HCT116 (cell line): ENCODE results near the gene SEPTIN2. TPM values are rescaled to one million over a fixed set of nuclear protein-coding genes. Genes with fewer than 3 reads are reported as not detected.

ENCODE experiments used
- ATAC-seq: fragments of 200-7000 bp; cut with Tn5 transposase; 2 replicates; pipeline ENCODE4 v1.9.1; 2020; ENCODE audit warnings: mild to moderate bottlenecking, moderate library complexity
- BruUV-seq: library from RNA; stranded (reverse); fragments of 400-500 nt; replicated peaks from 2 replicates; lab custom pipeline; 2021; lab: Mats Ljungman, UMichigan
- CTCF ChIA-PET: fragments of 300-600 bp; sonication (Branson Sonifier 250); formaldehyde crosslinking; loops from one replicate; lab custom pipeline; 2021; ENCODE audit warnings: antibody characterized with exemption; lab: Charles Lee
- POLR2A ChIA-PET: fragments of 300-600, 350-600 bp; sonication (Branson Sonifier 250); formaldehyde crosslinking; loops from one replicate; lab custom pipeline; 2021; ENCODE audit warnings: antibody characterized with exemption; lab: Charles Lee
- RAD21 ChIA-PET, 2 experiments: fragments of 300-600 bp; sonication (Branson Sonifier 250); formaldehyde crosslinking; loops; one replicate each; lab custom pipeline; 2023; ENCODE audit warnings: low total read pairs in 2 of 2; ENCODE audit not compliant: uncharacterized antibody in 2 of 2, unreplicated experiment in 2 of 2, low non-redundant PET in 1 of 2; lab: Charles Lee
- DNase-seq: peaks from one replicate; pipeline ENCODE4 v3.0.0-alpha.2; 2010; ENCODE audit warnings: low read depth, low spot score
- H2AFZ ChIP-seq: fragments of 200-600 bp; shearing (Covaris generic), sonication (generic); 2 replicates; pipeline ENCODE4 v1.6.1; 2017; ENCODE audit warnings: low read depth, mixed run types, mixed read lengths, antibody characterized with exemption, low read length; ENCODE audit not compliant: poor library complexity, severe bottlenecking
- H3K27ac ChIP-seq: 2 replicates; pipeline ENCODE4 v1.5.1; 2012; ENCODE audit warnings: low read depth, low read length
- H3K27me3 ChIP-seq: fragments of 200-600 bp; sonication (generic); 2 replicates; pipeline ENCODE4 v1.6.1; 2016; ENCODE audit warnings: mixed run types, low read length, mixed read lengths; ENCODE audit not compliant: insufficient read depth
- H3K36me3 ChIP-seq, 2 experiments: fragments of 200-500 bp in 1 of 2; fragments of 200-600 bp in 1 of 2; sonication (Bioruptor generic) in 1 of 2; sonication (generic) in 1 of 2; 2 replicates each; pipeline versions ENCODE4 v1.5.1 to v1.6.1; 2014 to 2016; ENCODE audit warnings: low read length in 2 of 2, inconsistent platforms in 1 of 2, mixed read lengths in 1 of 2, mixed run types in 1 of 2; ENCODE audit not compliant: insufficient read depth in 2 of 2, control insufficient read depth in 1 of 2
- H3K4me1 ChIP-seq, 2 experiments: fragments of 200-600 bp in 1 of 2; sonication (generic) in 1 of 2; 2 replicates each; pipeline versions ENCODE4 v1.5.1 to v1.6.1; 2012 to 2017; ENCODE audit warnings: low read length in 2 of 2, inconsistent platforms in 1 of 2, mild to moderate bottlenecking in 1 of 2, mixed read lengths in 1 of 2, mixed run types in 1 of 2, moderate library complexity in 1 of 2; ENCODE audit not compliant: insufficient read depth in 2 of 2, control insufficient read depth in 1 of 2
- H3K4me2 ChIP-seq: fragments of 200-600 bp; sonication (generic); 2 replicates; pipeline ENCODE4 v1.6.1; 2017; ENCODE audit warnings: mixed run types, low read length, mixed read lengths
- H3K4me3 ChIP-seq, 2 experiments: fragments of 200-600 bp in 1 of 2; sonication (generic) in 1 of 2; replicated peaks in 1 of 2; 2 replicates each; pipeline ENCODE4 v1.5.1; 2011 to 2016; ENCODE audit warnings: low read length in 2 of 2, control low read depth in 1 of 2, low read depth in 1 of 2, mild to moderate bottlenecking in 1 of 2, mixed read lengths in 1 of 2, mixed run types in 1 of 2
- H3K79me2 ChIP-seq: fragments of 200-600 bp; sonication (generic); 2 replicates; pipeline ENCODE4 v1.6.1; 2017; ENCODE audit warnings: mild to moderate bottlenecking, mixed run types, low read length, moderate library complexity, mixed read lengths; ENCODE audit not compliant: insufficient read depth
- H3K9ac ChIP-seq: fragments of 200-600 bp; sonication (generic); 2 replicates; pipeline ENCODE4 v1.6.1; 2016; ENCODE audit warnings: low read length, mixed read lengths
- H3K9me2 ChIP-seq: fragments of 200-600 bp; sonication (generic), shearing (Covaris generic); 2 replicates; pipeline ENCODE4 v1.6.1; 2017; ENCODE audit warnings: mixed run types, mild to moderate bottlenecking, moderate library complexity; ENCODE audit not compliant: insufficient read depth
- H3K9me3 ChIP-seq, 2 experiments: fragments of 200-500 bp in 1 of 2; fragments of 200-600 bp in 1 of 2; sonication (Bioruptor generic) in 1 of 2; sonication (generic) in 1 of 2; 2 replicates each; pipeline ENCODE4 v1.6.1; 2014 to 2017; ENCODE audit warnings: low read length in 2 of 2, mixed read lengths in 2 of 2, inconsistent platforms in 1 of 2, low read depth in 1 of 2, mild to moderate bottlenecking in 1 of 2, mixed run types in 1 of 2, moderate library complexity in 1 of 2; ENCODE audit not compliant: control insufficient read depth in 1 of 2, insufficient read depth in 1 of 2
- H4K20me1 ChIP-seq: fragments of 200-600 bp; sonication (generic), shearing (Covaris generic); 2 replicates; pipeline ENCODE4 v1.6.1; 2017; ENCODE audit warnings: mixed run types, mild to moderate bottlenecking, moderate library complexity; ENCODE audit not compliant: insufficient read depth
- ATF3 ChIP-seq: IDR thresholded peaks from 2 replicates; pipeline ENCODE4 v1.6.1; 2012
- CBX3 ChIP-seq: IDR thresholded peaks from 2 replicates; pipeline ENCODE4 v1.6.1; 2012; ENCODE audit warnings: low read depth
- CTCF ChIP-seq, 3 experiments: fragments of 200-600 bp in 1 of 3; sonication (generic) in 1 of 3; IDR thresholded peaks in 2 of 3; conservative IDR thresholded peaks in 1 of 3; 2 replicates each; pipeline ENCODE4 v1.5.1; 2012 to 2017; ENCODE audit warnings: low read depth in 2 of 3, low read length in 2 of 3, antibody characterized with exemption in 1 of 3, borderline replicate concordance in 1 of 3, control low read depth in 1 of 3, mild to moderate bottlenecking in 1 of 3, mixed read lengths in 1 of 3, mixed run types in 1 of 3, moderate library complexity in 1 of 3; ENCODE audit not compliant: insufficient read depth in 1 of 3
- EZH2 ChIP-seq: fragments of 200-600 bp; sonication (generic); IDR thresholded peaks from 2 replicates; pipeline ENCODE4 v1.6.1; 2017; ENCODE audit warnings: antibody characterized with exemption, mixed run types
- EZH2phosphoT487 ChIP-seq: fragments of 200-600 bp; IDR thresholded peaks from 2 replicates; pipeline ENCODE4 v1.6.1; 2018; ENCODE audit warnings: antibody characterized with exemption, borderline replicate concordance
- FOSL1 ChIP-seq: IDR thresholded peaks from 2 replicates; pipeline ENCODE4 v1.6.1; 2012; ENCODE audit warnings: low read depth
- JUND ChIP-seq: IDR thresholded peaks from 2 replicates; pipeline ENCODE4 v1.6.1; 2012
- POLR2A ChIP-seq: IDR thresholded peaks from 2 replicates; pipeline ENCODE4 v1.7.0; 2011; ENCODE audit warnings: borderline replicate concordance; ENCODE audit not compliant: insufficient read depth, insufficient read length; ENCODE audit errors: extremely low read depth
- POLR2AphosphoS5 ChIP-seq: IDR thresholded peaks from 2 replicates; pipeline ENCODE4 v1.6.1; 2011; ENCODE audit warnings: mild to moderate bottlenecking, low read depth, low read length, moderate library complexity
- RAD21 ChIP-seq: IDR thresholded peaks from 2 replicates; pipeline ENCODE4 v1.6.1; 2012; ENCODE audit warnings: low read depth, mild to moderate bottlenecking
- REST ChIP-seq: IDR thresholded peaks from 2 replicates; pipeline ENCODE4 v1.6.1; 2012; ENCODE audit warnings: low read depth
- SIN3A ChIP-seq: IDR thresholded peaks from 2 replicates; pipeline ENCODE4 v1.6.1; 2012; ENCODE audit warnings: low read depth
- SP1 ChIP-seq: IDR thresholded peaks from 2 replicates; pipeline ENCODE4 v1.6.1; 2012; ENCODE audit warnings: low read depth
- SRF ChIP-seq: IDR thresholded peaks from 2 replicates; pipeline ENCODE4 v1.6.1; 2012; ENCODE audit warnings: low read depth
- ZBTB33 ChIP-seq: IDR thresholded peaks from 2 replicates; pipeline ENCODE4 v1.6.1; 2011; ENCODE audit warnings: mild to moderate bottlenecking, low read length, moderate library complexity; ENCODE audit not compliant: insufficient replicate concordance; ENCODE audit errors: extremely low read depth
- intact Hi-C: fragments of 100-400 bp; cut with micrococcal nuclease; formaldehyde crosslinking; loops from 2 replicates; pipeline ENCODE4 v1.10.0; 2022
- total RNA-seq: library from RNA; stranded (reverse); gene quantifications from one replicate; pipeline ENCODE4 v1.2.1, GENCODE V29; 2021; ENCODE audit not compliant: unreplicated experiment

Gene SEPTIN2
- total RNA-seq, 1 experiment from 2014 or later: 317 TPM

GRCh38 chr2:241282555-241282954, 33.2 kb upstream of the SEPTIN2 start:
- Histone ChIP-seq H3K36me3 (0 out of 4 replicates have a peak, but pooled peaks cover 0 to 4% of the 10 kb centered on the region in 2 experiments), H3K4me2 (no peak overlapping the region), H3K9ac (no peak overlapping the region)
- TF ChIP-seq ATF3 (no peak), REST (no peak), JUND (no peak), EZH2phosphoT487 (no peak), SRF (no peak), CTCF (IDR thresholded peaks at IDR 0.05 in 2 of 3, conservative IDR thresholded peaks at IDR 0.05 in 1 of 3; ENCODE audit: borderline replicate concordance in 1 of 3, insufficient read depth in 1 of 3, low read depth in 2 of 3, low read length in 2 of 3) (no peak), POLR2AphosphoS5 (no peak), CBX3 (no peak), RAD21 (no peak), EZH2 (no peak), FOSL1 (no peak), ZBTB33 (no peak), SP1 (no peak), POLR2A (no peak), SIN3A (no peak)
- TF ChIP-seq, all 23 proteins: peak for 0
- DNase-seq: no peak
- POLR2A ChIA-PET: no interaction called here
- Histone ChIP-seq H3K4me1 (peaks cover 4 to 15% of the 10 kb centered on the region in 2 experiments; a peak in 3 of 4 replicates), H2AFZ (no peak overlapping the region), H3K27me3 (no peaks in the 10 kb centered on the region), H3K4me3 (no peak overlapping the region), H3K27ac (no peak overlapping the region), H3K9me3 (no peaks in the 10 kb centered on the region), H3K9me2 (no peaks in the 10 kb centered on the region), H4K20me1 (peaks cover 16% of the 10 kb centered on the region; the same call in 1 of the 2 replicates), H3K79me2 (peaks cover 98% of the 10 kb centered on the region)
- CTCF ChIA-PET: no interaction called here
- BruUV-seq: no TSS peak
- ATAC-seq: no peak
- RAD21 ChIA-PET: no interaction called here
- intact Hi-C loops: no loop called here
